Psoas muscle (tissue), 8 donors: Measurements from ENCODE around the gene LGALS1. TPM values are rescaled to one million over a fixed set of nuclear protein-coding genes. Genes with fewer than 3 reads are reported as not detected.

Source experiments
- ATAC-seq, 4 donors: fragments of 200-7000 bp; cut with Tn5 transposase; one replicate each; pipeline ENCODE4 v1.9.1; 2020; ENCODE audit warnings: moderate library complexity in 3 of 4, mild to moderate bottlenecking in 2 of 4
- DNase-seq, 2 donors: peaks; one replicate each; pipeline ENCODE4 v3.0.0-alpha.2; 2020
- H3K27ac ChIP-seq: fragments of 200-600 bp; one replicate; pipeline ENCODE4 v1.8.0; 2022
- H3K27me3 ChIP-seq, 3 donors: fragments of 200-600 bp in 1 of 3; one replicate each; pipeline versions ENCODE4 v1.6.1 to v1.8.0; 2013 to 2022; ENCODE audit warnings: low read length in 2 of 3, mild to moderate bottlenecking in 2 of 3, moderate library complexity in 1 of 3; ENCODE audit not compliant: insufficient read depth in 3 of 3
- H3K36me3 ChIP-seq, 2 donors: fragments of 200-600 bp in 1 of 2; one replicate each; pipeline versions ENCODE4 v1.6.1 to v1.8.0; 2013 to 2022; ENCODE audit warnings: low read depth in 1 of 2, mild to moderate bottlenecking in 1 of 2, moderate library complexity in 1 of 2; ENCODE audit not compliant: insufficient read depth in 1 of 2
- H3K4me1 ChIP-seq: fragments of 200-600 bp; one replicate; pipeline ENCODE4 v1.8.0; 2022
- H3K4me3 ChIP-seq: fragments of 200-600 bp; one replicate; pipeline ENCODE4 v1.8.0; 2022; ENCODE audit warnings: mild to moderate bottlenecking
- H3K9me3 ChIP-seq: fragments of 200-600 bp; one replicate; pipeline ENCODE4 v1.8.0; 2022
- WGBS, 3 donors: extraction: QIAGEN DNeasy Blood & Tissue Kit; methylation state at CpG; one replicate each; pipeline versions ENCODE4 v1.1.6 to v1.1.7; 2013; 5-methylcytosine and 5-hydroxymethylcytosine counted together
- intact Hi-C, 2 donors: fragments of 100-400 bp; cut with DNase I; formaldehyde crosslinking; loops; one replicate each; pipeline versions ENCODE4 v1.11.0 to v1.14.2; 2022
- polyA plus RNA-seq, 3 donors: library from polyadenylated mRNA; stranded (reverse); fragments of 200-250 nt; gene quantifications; one replicate each; pipeline ENCODE4 v1.2.3, GENCODE V29; 2013
- total RNA-seq, 4 donors: library from RNA; stranded (reverse); fragmentation: NEBNext Ultra II Directional in 2 of 4; extraction: Animal tissue kit (Norgen Biotek cat#: 25700) in 2 of 4; gene quantifications; one replicate each; pipeline versions ENCODE4 v1.2.1 to v1.2.4, GENCODE V29; 2021 to 2023
- TF ChIP-seq, protein P1 (sequence below): fragments of 200-600 bp; IDR thresholded peaks from one replicate; pipeline ENCODE4 v1.8.0; 2022; ENCODE audit warnings: antibody characterized with exemption
- donor health status: healthy with polysubstance abuse.
- donor health status: DM: no; HTN: no; CAD: no; lungs with moderate emphysema.
- donor health status: Bipolar disorder and iron deficiency.
- donor health status: healthy.
- donor health status: DM: yes; HTN: yes; CAD: no.
- donor health status: DM: no; HTN: no; CAD: no.
- donor health status: DM: no; HTN: no; CAD: no.
- donor health status: DM: yes; HTN: yes; CAD: no.

LGALS1 gene
- total and polyA plus RNA-seq, 7 donors, result 434 to 1,817 (median 976) TPM

DNA sequence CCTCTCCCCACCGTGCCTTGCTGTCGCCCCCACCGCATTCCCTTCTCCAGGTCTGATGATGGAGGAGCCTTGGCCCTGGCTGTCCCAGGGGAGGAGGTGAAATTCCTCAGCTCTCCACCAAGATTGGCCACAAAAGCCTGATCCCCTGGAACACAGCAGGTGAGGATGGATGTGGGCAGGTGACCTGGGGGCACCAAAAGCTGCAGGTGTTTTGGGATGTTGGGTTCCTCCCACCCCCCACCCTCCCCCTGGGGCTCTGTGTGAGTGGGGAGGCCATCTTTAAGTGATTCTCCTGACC lies 22.1 kb downstream of the LGALS1 start:
- WGBS, 3 donors, result 46 to 55% (median 48%) methylated on average over 3 of the region's 3 CpGs
- no peak for ATAC-seq
- peaks cover 0 to 19% of the 10 kb centered on the region in 2 donors for H3K36me3 ChIP-seq
- no peak overlapping the region for H3K4me3 ChIP-seq
- H3K9me3 ChIP-seq, result no peaks in the 10 kb centered on the region
- intact Hi-C loops, result loop anchor here (5.0 kb wide), 2 partner anchors 40 to 45 kb away; no protein-coding TSS in a partner anchor
- TF ChIP-seq, protein P1, sequence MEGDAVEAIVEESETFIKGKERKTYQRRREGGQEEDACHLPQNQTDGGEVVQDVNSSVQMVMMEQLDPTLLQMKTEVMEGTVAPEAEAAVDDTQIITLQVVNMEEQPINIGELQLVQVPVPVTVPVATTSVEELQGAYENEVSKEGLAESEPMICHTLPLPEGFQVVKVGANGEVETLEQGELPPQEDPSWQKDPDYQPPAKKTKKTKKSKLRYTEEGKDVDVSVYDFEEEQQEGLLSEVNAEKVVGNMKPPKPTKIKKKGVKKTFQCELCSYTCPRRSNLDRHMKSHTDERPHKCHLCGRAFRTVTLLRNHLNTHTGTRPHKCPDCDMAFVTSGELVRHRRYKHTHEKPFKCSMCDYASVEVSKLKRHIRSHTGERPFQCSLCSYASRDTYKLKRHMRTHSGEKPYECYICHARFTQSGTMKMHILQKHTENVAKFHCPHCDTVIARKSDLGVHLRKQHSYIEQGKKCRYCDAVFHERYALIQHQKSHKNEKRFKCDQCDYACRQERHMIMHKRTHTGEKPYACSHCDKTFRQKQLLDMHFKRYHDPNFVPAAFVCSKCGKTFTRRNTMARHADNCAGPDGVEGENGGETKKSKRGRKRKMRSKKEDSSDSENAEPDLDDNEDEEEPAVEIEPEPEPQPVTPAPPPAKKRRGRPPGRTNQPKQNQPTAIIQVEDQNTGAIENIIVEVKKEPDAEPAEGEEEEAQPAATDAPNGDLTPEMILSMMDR, result no peak
- H3K27me3 ChIP-seq, result no peaks in the 10 kb centered on the region
- no peak overlapping the region for H3K27ac ChIP-seq
- peaks cover 12% of the 10 kb centered on the region for H3K4me1 ChIP-seq
- no peak for DNase-seq

DNA sequence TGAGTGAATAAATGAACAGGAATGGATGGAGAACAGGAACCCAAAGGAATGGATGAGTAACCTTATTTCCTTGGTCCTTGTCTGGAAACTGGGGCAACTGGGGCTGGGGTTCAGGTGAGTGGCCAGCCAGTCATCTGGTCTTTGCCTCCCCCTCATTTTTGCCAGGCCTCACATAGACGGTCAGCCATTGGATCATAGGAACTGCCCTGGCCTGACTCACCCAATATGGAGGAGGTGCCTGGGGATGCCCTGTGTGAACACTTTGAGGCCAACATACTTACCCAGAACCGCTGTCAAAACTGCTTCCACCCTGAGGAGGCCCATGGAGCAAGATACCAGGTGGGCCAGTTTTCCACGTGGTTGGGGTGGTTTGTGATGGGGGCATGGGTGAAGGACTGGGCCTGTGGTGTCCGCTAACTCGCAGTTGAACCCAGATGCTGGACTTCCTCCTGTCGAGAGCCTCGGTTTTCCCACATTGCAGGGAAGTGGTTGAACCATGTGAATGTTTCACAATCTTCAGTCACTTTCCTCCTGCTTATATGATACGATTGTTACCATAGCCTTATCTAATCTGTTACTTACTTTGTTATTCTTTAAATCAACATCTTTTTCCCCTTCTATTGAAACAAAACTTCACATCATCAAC lies 25.8 kb downstream of the LGALS1 start:
- no peaks in the 10 kb centered on the region for H3K9me3 ChIP-seq
- H3K36me3 ChIP-seq, result no peaks in the 10 kb centered on the region
- peaks cover 2% of the 10 kb centered on the region for H3K4me1 ChIP-seq
- ATAC-seq (no peak), DNase-seq (no peak)
- no peaks in the 10 kb centered on the region for H3K27me3 ChIP-seq
- TF ChIP-seq, protein P1, result no peak
- no peak overlapping the region for H3K4me3 ChIP-seq
- intact Hi-C loops, result no loop called here
- H3K27ac ChIP-seq, result no peak overlapping the region
- WGBS, 3 donors, result 77 to 86% (median 77%) methylated on average over 8 of the region's 8 CpGs

DNA sequence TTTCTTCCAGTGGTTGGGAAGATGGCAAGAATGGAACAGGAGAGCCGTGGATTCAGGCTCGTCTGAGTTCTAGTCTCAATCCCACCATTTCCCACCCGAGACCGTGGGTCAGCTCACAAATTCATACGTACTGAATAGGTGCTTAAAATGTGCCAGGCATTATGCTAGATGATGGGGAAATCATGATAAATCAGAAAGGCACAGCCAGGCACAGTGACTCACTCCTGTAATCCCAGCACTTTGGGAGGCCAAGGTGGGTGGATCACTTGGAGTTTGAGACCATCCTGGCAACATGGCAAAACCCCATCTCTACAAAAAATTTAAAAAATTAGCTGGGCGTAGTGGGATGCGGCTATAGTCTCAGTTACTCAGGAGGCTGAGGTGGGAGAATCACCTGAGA lies 28.5 kb downstream of the LGALS1 start:
- no peaks in the 10 kb centered on the region for H3K36me3 ChIP-seq
- intact Hi-C loops, result no loop called here

DNA sequence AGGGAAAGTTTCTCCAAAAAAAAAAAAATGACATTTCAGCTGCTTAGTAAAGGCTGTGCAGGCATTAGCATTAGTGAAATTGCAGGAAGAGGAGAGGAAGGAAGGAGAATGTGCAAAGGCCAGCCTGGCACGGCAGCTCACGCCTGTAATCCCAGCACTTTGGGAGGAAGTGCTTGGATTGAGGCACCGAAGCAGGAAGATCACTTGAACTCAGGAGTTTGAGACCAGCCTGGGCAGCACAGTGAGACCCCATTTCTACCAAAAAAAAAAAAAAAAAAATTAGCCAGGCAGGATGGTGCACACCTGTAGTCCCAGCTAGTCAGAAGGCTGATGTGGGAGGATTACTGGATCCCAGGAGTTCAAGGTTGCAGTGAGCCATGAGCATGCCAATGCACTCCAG lies 29.2 kb downstream of the LGALS1 start:
- WGBS, 3 donors, result 65 to 82% (median 82%) methylated on average over 3 of the region's 3 CpGs
- intact Hi-C loops, result no loop called here
- Histone ChIP-seq H3K36me3 (no peaks in the 10 kb centered on the region), H3K4me3 (no peak overlapping the region), H3K9me3 (no peaks in the 10 kb centered on the region), H3K27me3 (no peaks in the 10 kb centered on the region), H3K27ac (no peak overlapping the region), H3K4me1 (no peaks in the 10 kb centered on the region)
- TF ChIP-seq, protein P1, result no peak
- no peak for ATAC-seq
- DNase-seq, result no peak

More for the DNA sequence above, 28.5 kb downstream of the LGALS1 start:
- Histone ChIP-seq H3K4me3 (no peak overlapping the region), H3K4me1 (no peaks in the 10 kb centered on the region), H3K27me3 (no peaks in the 10 kb centered on the region), H3K27ac (no peak overlapping the region), H3K9me3 (no peaks in the 10 kb centered on the region)
- DNase-seq (no peak), ATAC-seq (no peak)
- 78 to 89% (median 80%) methylated on average over 7 of the region's 7 CpGs for WGBS, 3 donors
- TF ChIP-seq, protein P1, result no peak

DNA sequence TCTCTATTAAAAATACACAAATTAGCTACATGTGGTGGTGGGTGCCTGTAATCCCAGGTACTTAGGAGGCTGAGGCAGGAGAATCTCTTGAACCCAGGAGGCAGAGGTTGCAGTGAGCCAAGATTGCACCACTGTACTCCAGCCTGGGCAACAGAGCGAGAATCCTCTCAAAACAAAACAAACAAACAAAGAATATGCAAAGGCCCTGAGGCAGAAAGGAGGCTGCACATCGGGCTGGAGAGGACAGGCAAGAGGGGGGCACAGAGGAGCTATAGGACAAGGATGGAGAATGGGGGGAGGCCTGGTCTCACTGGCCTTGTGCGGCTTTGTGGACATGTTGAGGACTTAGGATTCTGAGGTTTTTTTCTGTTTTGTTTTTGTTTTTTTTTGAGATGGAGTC lies 29.8 kb downstream of the LGALS1 start:
- Histone ChIP-seq H3K27ac (no peak overlapping the region), H3K4me3 (no peak overlapping the region), H3K27me3 (no peaks in the 10 kb centered on the region), H3K9me3 (no peaks in the 10 kb centered on the region), H3K36me3 (no peaks in the 10 kb centered on the region), H3K4me1 (no peaks in the 10 kb centered on the region)
- ATAC-seq (no peak), DNase-seq (no peak)
- intact Hi-C loops, result no loop called here
- WGBS, 3 donors, result 91 to 97% (median 96%) methylated on average over 3 of the region's 3 CpGs
- TF ChIP-seq, protein P1, result no peak
